Measurements from ENCODE around the gene VWA3A. TPM values are rescaled to one million over a fixed set of nuclear protein-coding genes. Genes with fewer than 3 reads are reported as not detected.

VWA3A gene
- total and polyA plus RNA-seq, 2 of the 8 experiments (the other 6 are each of a cell fraction or from before 2014, with no cell fraction given) = 0.05 TPM; not detected in 1

- H3K27ac ChIP-seq (ENCODE audit: low read depth, low read length) = no peak overlapping the region
- ChIA-PET POLR2A (ENCODE audit: partially characterized antibody) (interaction anchor here (1.1 to 1.2 kb wide), 2 partner anchors 10 to 103 kb away, joined by 3 to 4 read pairs; no protein-coding TSS in a partner anchor), CTCF (ENCODE audit: partially characterized antibody) (interaction anchor here (0.7 to 2.6 kb wide), 6 partner anchors 10 to 147 kb away, joined by 3 to 16 read pairs (median 3); no protein-coding TSS in a partner anchor)
- no peaks in the 10 kb centered on the region for H3K36me3 ChIP-seq (ENCODE audit: control insufficient read depth in 2 of 4, insufficient read depth in 4 of 4, low read length in 3 of 4)
- H2BK5ac ChIP-seq (ENCODE audit: low read depth, low read length) = no peak overlapping the region
- H3K27me3 ChIP-seq (replicated peaks in 1 of 4; ENCODE audit: control insufficient read depth in 3 of 4, extremely low read depth in 1 of 4, insufficient read depth in 3 of 4, low read length in 3 of 4) = no peaks in the 10 kb centered on the region
- peaks cover 6% of the 10 kb centered on the region for H3K23me2 ChIP-seq (ENCODE audit: low read depth, low read length)
- no peak overlapping the region for H3K4ac ChIP-seq (replicated peaks; ENCODE audit: insufficient read length, low read depth, low read length)
- no peak overlapping the region for H3K4me2 ChIP-seq (ENCODE audit: insufficient read depth in 1 of 2, low read depth in 2 of 2, low read length in 2 of 2)
- no peak for DNase-seq (ENCODE audit: low read depth in 1 of 2, low spot score in 2 of 2)
- no peak overlapping the region for H4K8ac ChIP-seq (ENCODE audit: extremely low read depth, insufficient read depth, low read length)
- H4K5ac ChIP-seq (ENCODE audit: insufficient read length, low read depth, low read length) = no peak overlapping the region
- FAIRE-seq = no peak
- 91% methylated on average over 6 of the region's 6 CpGs; no CpG with 5 or more reads in 1 of the 2 experiments for WGBS, 2 experiments (ENCODE audit: extremely low coverage in 1 of 2, insufficient coverage in 1 of 2, insufficient read length in 1 of 2, insufficient replicate concordance in 2 of 2, low coverage in 1 of 2, low lambda C conversion rate in 2 of 2, missing lambda C conversion rate in 1 of 2)
- peaks cover 0 to under 1% (median 0%) of the 10 kb centered on the region in 4 experiments; a peak in 2 of 7 replicates for H3K4me1 ChIP-seq (replicated peaks in 1 of 4; ENCODE audit: control insufficient read depth in 3 of 4, insufficient read depth in 4 of 4, low read length in 3 of 4)
- H3K23ac ChIP-seq (ENCODE audit: insufficient read length) = no peak overlapping the region
- no peaks in the 10 kb centered on the region; the same call in 1 of the 2 replicates for H3K79me1 ChIP-seq (ENCODE audit: low read depth, low read length)
- no peaks in the 10 kb centered on the region for H3K9me3 ChIP-seq (ENCODE audit: insufficient read depth in 2 of 2, low read depth in 1 of 2, low read length in 1 of 2)
- no peak overlapping the region for H2AK5ac ChIP-seq (ENCODE audit: low read depth, low read length)
- H2BK12ac ChIP-seq (ENCODE audit: low read depth, low read length) = no peak overlapping the region
- no peak overlapping the region for H2BK20ac ChIP-seq (ENCODE audit: low read length)
- no peak overlapping the region for H3K56ac ChIP-seq (replicated peaks; ENCODE audit: insufficient read length, low read depth, low read length)
- no peaks in the 10 kb centered on the region for H4K20me1 ChIP-seq (replicated peaks in 1 of 2; ENCODE audit: control insufficient read depth in 1 of 2, insufficient read depth in 2 of 2, low read length in 2 of 2)
- H3K9ac ChIP-seq (replicated peaks in 1 of 4; ENCODE audit: extremely low read depth in 1 of 4, low read depth in 3 of 4, low read length in 3 of 4) = no peak overlapping the region
- H3K18ac ChIP-seq (ENCODE audit: extremely low read depth, low read length) = no peak overlapping the region
- H3K4me3 ChIP-seq (ENCODE audit: extremely low read depth in 1 of 4, insufficient read depth in 2 of 4, low read depth in 3 of 4, low read length in 4 of 4) = no peak overlapping the region
- no peak overlapping the region for H2BK15ac ChIP-seq (ENCODE audit: low read length)
- peaks cover 0 to 2% of the 10 kb centered on the region in 2 experiments; a peak in 2 of 4 replicates for H3K79me2 ChIP-seq (ENCODE audit: control insufficient read depth in 1 of 2, insufficient read depth in 2 of 2, low read length in 2 of 2)
- H4K91ac ChIP-seq (replicated peaks; ENCODE audit: insufficient read length, low read length) = no peak overlapping the region
- no peak overlapping the region for H2BK120ac ChIP-seq (replicated peaks; ENCODE audit: low read depth, low read length)
- TF ChIP-seq NANOG (IDR thresholded peaks at IDR 0.05; ENCODE audit: insufficient read depth, low read depth, low read length, poor library complexity, severe bottlenecking) = no peak
- no peak for TF ChIP-seq EZH2 (IDR thresholded peaks at IDR 0.05; ENCODE audit: low read depth, low read length, severe bottlenecking)
- no peak for TF ChIP-seq KDM1A (IDR thresholded peaks at IDR 0.05; ENCODE audit: borderline replicate concordance, low read length)
- H3K14ac ChIP-seq (ENCODE audit: insufficient read length) = no peak overlapping the region
- no peak overlapping the region for H2AFZ ChIP-seq (ENCODE audit: low read length)
Observed at GRCh38 chr16:22202261-22202637, 109.9 kb downstream of the VWA3A start.

Measured in H1 (cell line).